Limb (tissue), 2 donors: ENCODE measurements around the gene PRKCQ.
"Not testable (repeated sequence)": the region's sequence is repeated elsewhere in the genome, so short reads cannot be mapped to it uniquely, and the experiment has no call there.

Experiments
- DNase-seq, 2 donors: peaks; one replicate each; pipeline ENCODE4 v3.0.0-alpha.2; 2016; ENCODE audit errors: extremely low spot score in 2 of 2

Gene PRKCQ

DNA sequence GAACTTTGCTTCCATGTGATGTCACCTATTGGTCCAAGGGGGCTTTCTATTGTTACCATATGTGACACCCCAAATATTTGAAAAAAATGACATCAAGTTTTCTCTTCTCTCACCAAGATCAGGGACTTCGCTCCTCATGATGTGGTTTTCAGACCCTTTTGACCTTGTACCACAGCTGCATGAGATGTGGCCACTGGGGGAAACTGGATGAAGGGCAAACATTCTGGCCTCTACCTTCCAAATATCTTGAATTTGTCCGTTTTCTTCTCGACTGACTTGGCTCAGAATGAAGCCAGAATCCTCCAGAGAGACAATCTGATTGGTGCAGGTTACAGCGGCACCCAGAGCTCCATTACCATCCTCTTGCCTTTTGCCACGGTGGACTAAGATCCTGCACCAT is 122.7 kb downstream of the PRKCQ start:
- no peak for DNase-seq

- DNase-seq = no peak
Measured at GRCh38 chr10:6456067-6456466, 124.0 kb downstream of the PRKCQ start.

- DNase-seq = no peak
Measured at GRCh38 chr10:6455592-6455991, 124.5 kb downstream of the PRKCQ start.

DNA sequence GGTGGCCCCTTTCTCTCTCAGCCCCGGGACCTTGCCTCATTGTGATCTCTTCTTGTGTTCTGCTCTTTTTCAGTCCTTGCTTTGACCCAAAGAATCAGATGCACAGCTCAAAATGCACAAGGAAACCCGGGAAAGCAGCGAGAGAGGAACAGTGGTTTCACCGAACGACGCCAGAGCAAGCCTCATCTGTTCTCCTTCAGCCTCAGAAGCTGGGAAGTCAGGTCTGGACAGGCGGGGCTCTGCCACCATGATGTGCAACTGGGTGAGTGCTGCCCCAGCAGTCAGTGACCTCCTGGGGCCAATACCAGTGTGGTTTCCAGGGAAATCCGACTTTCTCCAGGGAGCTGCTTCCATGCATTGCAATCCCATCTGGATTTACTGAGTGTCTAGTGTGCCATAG is 133.4 kb downstream of the PRKCQ start:
- DNase-seq = no peak

GRCh38 chr10:6445671-6446316 is 134.3 kb downstream of the PRKCQ start:
- DNase-seq = peak; percentile 49 to 60

DNA sequence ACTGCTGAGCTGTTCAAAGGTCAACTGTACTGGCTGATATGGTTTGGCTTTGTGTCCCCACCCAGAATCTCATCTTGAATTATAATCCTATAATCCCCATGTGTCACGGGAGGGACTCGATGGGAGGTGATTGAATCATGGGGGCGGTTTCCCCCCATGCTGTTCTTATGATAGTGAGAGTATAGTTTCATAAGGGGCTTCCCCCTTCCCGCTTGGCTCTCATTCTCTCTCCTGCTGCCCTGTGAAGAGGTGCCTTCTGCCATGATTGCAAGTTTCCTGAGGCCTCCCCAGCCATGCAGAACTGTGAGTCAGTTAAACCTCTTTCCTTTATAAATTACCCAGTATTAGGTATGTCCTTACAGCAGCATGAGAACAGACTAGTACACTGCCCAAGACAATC is 140.2 kb downstream of the PRKCQ start:
- not testable (repeated sequence) for DNase-seq

GRCh38 chr10:6431861-6432260 is 148.2 kb downstream of the PRKCQ start:
- no peak for DNase-seq

- no peak for DNase-seq
Measured at GRCh38 chr10:6431186-6431585, 148.9 kb downstream of the PRKCQ start.

- no peak for DNase-seq
Measured at GRCh38 chr10:6430423-6430980, 149.6 kb downstream of the PRKCQ start.

DNA sequence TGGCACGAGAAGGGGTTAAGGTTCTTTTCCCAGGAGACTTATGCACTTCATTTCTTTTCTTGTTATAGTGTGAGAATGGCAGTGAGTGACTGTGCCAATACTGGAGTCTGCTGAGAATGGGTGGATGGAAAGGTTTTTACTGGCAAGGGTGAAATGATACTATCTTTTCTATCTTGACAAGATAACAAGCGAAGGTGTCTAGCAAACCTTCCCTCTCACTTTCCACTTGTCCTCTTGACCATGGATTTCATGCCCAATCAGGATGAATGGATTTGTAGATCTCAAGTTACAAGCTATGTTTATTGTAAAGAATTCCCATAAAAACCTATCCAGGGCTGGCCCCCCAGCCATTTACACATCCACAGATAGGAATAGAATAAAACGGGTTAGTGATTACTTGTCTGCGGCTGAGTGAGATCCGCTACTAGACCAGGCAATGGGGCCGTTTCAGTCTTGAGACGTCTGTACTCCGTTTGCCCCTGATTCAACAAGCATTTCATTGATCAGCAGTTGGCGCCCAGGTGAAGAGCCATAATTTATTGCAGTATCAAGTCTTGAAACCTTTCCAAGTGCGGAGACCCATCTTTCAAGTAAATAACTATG is 152.6 kb downstream of the PRKCQ start:
- DNase-seq = no peak

- no peak for DNase-seq
Measured at GRCh38 chr10:6426317-6426716, 153.8 kb downstream of the PRKCQ start.

- DNase-seq = no peak
Measured at GRCh38 chr10:6423413-6424170, 156.5 kb downstream of the PRKCQ start.

DNA sequence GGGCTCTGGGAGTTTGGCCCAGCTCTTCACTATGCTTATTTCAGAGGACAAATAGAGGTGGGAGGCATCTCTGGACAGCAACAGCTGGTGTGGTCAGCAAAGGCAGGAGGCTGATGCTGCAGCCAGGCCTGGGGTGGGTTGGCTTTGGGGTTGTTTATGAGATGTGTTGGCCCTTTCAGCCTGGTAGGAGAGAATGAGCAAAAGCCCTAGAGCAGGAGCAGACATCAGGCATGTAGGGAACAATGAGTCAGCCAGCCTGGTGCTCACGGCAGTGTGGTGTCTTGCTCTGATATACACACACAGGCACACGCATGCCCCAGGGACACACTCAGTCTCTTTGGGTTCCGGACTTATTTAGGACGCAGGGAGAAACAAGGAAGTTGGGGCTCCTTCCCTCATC is 157.1 kb downstream of the PRKCQ start:
- DNase-seq = no peak

GRCh38 chr10:6418613-6419216 is 161.4 kb downstream of the PRKCQ start:
- DNase-seq = no peak

DNA sequence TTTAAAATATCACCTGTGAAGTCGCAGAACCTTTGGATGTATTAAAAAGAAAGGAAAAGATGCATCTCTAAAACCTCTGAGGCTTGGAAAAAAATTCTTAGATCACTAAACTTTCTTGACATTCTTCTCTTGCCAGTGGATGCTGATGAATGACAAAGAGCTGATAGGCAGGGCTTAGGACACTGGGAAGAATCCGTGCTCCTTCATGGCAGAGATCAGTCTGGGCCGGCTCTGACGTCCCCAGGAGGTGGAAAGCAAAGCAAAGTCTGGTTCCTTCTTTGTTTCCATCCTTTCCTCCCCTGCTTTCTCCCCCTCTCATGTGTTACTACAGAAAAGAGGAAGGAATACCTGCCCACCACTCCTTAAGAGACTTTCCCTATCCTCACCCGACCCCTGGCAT is 161.9 kb downstream of the PRKCQ start:
- DNase-seq = no peak

DNA sequence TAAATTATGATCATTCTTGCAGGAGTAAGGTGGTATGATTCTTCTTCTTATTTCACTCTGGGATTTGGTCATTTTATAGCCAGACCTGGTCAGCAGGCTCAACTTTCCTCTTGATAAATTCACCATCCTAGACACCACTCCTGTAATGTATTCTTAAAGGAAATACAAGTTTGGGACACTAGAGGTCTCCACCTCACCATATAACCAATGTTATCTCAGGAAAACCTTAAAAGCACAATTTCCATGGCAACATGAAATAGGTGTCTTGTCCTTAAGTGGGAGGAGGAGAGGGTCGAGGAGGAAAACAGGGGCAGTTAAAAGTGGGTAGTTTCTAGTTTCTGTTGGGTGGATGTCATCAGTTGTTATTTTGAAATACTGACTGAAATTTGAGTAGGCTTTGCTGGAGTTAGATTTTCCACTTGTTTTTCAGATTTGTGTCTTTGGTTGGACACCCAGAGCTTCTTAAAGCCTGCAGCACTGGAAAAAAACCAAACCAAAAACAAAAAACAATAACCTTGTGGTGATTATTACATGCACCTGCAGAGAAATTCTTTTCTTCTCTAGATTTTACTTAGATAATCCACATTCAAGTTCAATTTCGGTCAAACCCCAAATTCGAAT is 163.1 kb downstream of the PRKCQ start:
- peak in 1 of 2 donors; percentile 70 for DNase-seq

DNA sequence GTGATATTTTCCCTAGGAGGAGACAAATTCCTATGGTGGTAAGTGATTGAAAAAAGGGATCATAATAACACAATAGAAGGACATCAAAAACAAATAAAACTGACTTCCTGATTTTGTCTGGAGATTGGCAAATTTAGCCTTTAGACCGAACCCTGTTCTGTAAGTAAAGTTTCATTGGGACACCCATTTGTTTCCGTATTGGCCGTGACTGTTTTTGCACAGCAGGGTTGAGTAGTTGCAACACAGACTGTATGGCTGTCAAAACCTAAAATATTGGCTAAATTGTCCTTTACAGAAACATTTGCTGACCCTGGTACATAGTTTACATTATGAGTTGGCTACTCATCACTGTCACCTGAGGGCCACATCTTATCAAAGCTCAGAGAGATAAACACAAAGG is 168.6 kb downstream of the PRKCQ start:
- DNase-seq = no peak

DNA sequence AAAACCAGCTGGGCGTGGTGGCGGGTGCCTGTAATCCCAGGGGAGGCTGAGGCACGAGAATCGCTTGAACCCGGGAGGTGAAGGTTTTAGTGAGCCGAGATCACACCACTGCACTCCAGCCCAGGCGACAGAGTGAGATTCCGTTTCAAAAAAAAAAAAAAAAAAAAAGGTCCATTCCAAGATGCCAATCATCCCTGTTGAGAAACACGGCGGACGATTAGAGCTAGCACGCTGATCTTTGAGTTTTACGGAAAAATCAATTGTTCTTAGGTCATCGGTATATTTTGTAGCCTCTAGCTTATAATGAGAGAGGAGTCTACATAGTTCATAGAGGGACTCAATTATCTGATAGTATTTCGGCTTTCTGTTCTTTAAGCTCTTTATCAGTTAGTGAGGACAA is 169.2 kb downstream of the PRKCQ start:
- no peak for DNase-seq

DNA sequence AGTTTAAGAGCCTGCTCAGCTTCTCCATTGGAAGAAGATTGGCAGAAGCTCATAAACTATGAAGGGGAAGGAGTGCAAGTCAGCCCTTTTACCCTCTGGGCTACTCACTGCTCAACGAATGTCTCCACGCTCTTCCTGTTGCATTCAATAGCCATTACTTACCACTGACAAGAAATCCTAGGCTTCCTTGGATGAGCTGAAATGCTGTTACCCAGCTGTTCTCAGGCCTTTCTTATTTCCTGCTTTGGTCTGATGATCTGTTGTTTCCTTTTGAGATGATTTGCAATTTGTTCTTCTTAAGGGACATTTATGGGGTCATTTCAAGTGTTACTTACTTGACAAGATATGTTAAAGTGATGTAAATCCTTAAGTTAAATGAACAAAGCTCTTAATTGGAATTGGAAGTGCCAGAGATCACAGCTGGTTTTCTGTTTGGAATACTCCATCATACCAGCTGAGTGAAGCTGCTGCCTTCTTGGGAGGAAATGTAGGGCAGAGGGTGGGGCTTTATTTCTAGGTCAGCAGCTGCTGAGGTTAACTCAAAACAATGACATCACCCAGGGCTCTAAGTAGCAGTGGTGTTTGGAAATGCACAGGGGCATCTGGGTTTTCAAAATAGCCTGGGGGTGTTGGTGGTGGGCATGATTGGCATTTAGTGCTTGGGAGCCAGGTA is 170.0 kb downstream of the PRKCQ start:
- DNase-seq = peak in 1 of 2 donors; percentile 69

DNA sequence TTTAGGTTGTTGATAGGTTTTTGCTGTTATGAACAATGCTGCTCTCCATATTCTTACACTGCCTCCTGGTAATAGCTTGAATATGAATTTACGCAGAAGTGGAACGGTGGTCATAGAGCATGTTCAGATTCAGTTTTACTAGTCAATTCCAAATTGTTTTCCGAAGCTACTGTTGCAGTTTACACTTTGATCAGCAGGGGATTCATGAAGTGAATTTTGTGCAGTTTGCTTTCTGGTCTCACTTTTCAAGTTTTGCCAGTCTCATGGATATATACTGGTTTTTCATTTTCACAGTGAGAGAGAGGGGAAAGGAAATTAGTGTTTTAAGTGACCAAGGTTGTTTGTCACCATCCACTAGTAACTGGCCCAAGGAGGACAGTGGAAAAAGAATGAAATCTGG is 171.3 kb downstream of the PRKCQ start:
- no peak for DNase-seq
